Rectal smooth muscle tissue (tissue), 1 donor: ENCODE results near the gene NCBP1.

Experiments
- H3K27ac ChIP-seq: one replicate; pipeline ENCODE4 v1.7.0; 2013; ENCODE audit warnings: low read depth, low read length, inconsistent platforms
- H3K27me3 ChIP-seq: one replicate; pipeline ENCODE4 v1.7.0; 2013; ENCODE audit warnings: low read length; ENCODE audit not compliant: control insufficient read depth, insufficient read depth
- H3K36me3 ChIP-seq: one replicate; pipeline ENCODE4 v1.7.0; 2013; ENCODE audit warnings: low read length; ENCODE audit not compliant: control insufficient read depth, insufficient read depth
- H3K4me1 ChIP-seq: one replicate; pipeline ENCODE4 v1.7.0; 2013; ENCODE audit warnings: low read length; ENCODE audit not compliant: control insufficient read depth, insufficient read depth
- H3K4me3 ChIP-seq: one replicate; pipeline ENCODE4 v1.7.0; 2013; ENCODE audit warnings: low read length
- H3K9ac ChIP-seq: one replicate; pipeline ENCODE4 v1.7.0; 2013; ENCODE audit warnings: low read length

Gene NCBP1

GRCh38 chr9:97660847-97661246 is 27.2 kb downstream of the NCBP1 start:
- Histone ChIP-seq H3K36me3 (peaks cover 34% of the 10 kb centered on the region), H3K4me3 (no peak overlapping the region), H3K9ac (no peak overlapping the region), H3K4me1 (no peaks in the 10 kb centered on the region), H3K27me3 (no peaks in the 10 kb centered on the region), H3K27ac (no peak overlapping the region)

GRCh38 chr9:97665742-97666141 is 32.1 kb downstream of the NCBP1 start:
- H3K4me3 ChIP-seq: no peak overlapping the region
- H3K36me3 ChIP-seq: peaks cover 42% of the 10 kb centered on the region
- no peak overlapping the region for H3K27ac ChIP-seq
- H3K27me3 ChIP-seq: no peaks in the 10 kb centered on the region
- H3K4me1 ChIP-seq: no peaks in the 10 kb centered on the region
- H3K9ac ChIP-seq: no peak overlapping the region

DNA sequence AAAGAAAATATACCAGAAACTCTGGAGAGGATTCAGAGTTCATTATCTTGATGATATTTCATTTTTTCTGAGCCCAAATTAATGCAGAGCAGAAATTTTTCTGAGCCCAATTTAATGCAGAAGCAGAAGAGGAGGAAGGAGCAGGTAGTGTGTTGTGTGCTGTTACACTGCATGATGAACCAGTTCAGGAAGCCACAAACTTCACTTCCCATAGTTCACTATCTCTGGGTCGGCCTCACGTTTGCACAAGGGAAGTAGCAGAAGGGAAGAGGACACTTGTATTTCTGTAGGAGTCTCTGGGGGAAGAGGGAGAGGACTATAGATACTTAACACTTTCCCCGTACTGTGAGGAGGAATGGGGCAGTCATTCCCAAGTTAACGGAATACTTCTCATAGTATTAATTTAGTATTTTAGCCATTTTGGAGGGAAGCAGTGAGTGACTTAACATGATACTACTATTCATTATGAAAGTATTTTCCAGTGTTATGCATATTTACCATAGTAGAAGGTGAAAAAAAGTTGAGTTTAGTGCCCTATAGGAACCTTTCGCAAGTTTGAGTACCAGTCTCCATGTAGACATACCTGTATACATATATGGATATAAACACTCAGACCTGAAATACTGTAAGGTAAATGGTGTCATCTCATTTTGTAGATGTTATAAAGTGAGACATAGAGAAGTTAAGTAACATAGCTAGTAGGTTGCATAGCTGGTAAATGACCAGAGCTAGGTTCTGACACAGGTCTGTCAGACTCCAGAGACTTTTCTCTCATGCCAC is 33.5 kb downstream of the NCBP1 start:
- Histone ChIP-seq H3K27me3 (no peaks in the 10 kb centered on the region), H3K4me3 (no peak overlapping the region), H3K4me1 (no peaks in the 10 kb centered on the region), H3K36me3 (peaks cover 43% of the 10 kb centered on the region), H3K27ac (no peak overlapping the region), H3K9ac (no peak overlapping the region)

- Histone ChIP-seq H3K36me3 (peaks cover 40% of the 10 kb centered on the region), H3K4me3 (no peak overlapping the region), H3K27me3 (no peaks in the 10 kb centered on the region), H3K9ac (no peak overlapping the region), H3K27ac (no peak overlapping the region), H3K4me1 (no peaks in the 10 kb centered on the region)
Measured at GRCh38 chr9:97668485-97668884, 34.9 kb downstream of the NCBP1 start.

- H3K4me1 ChIP-seq: no peaks in the 10 kb centered on the region
- H3K27ac ChIP-seq: no peak overlapping the region
- no peaks in the 10 kb centered on the region for H3K27me3 ChIP-seq
- H3K9ac ChIP-seq: no peak overlapping the region
- H3K4me3 ChIP-seq: no peak overlapping the region
- peaks cover 43% of the 10 kb centered on the region for H3K36me3 ChIP-seq
Measured at GRCh38 chr9:97670586-97670985, 37.0 kb downstream of the NCBP1 start.

DNA sequence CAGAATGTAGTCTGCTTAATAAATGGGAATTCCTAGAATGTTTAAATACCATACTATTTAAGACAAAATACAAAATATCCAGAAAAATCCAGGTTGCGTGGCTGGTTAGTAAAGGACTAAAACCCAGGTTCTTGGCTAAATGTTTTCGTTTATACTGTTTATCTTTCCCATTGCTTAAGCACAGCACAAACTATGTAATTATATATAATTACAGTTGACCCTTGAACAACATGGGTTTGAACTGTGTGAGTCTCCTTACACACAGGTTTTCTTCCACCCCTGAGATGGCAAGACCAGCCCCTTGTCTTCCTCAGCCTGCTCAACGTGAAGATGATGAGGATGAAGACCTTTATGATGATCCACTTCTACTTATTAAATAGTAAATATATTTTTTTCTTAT is 38.8 kb downstream of the NCBP1 start:
- Histone ChIP-seq H3K9ac (no peak overlapping the region), H3K36me3 (peaks cover 35% of the 10 kb centered on the region)

DNA sequence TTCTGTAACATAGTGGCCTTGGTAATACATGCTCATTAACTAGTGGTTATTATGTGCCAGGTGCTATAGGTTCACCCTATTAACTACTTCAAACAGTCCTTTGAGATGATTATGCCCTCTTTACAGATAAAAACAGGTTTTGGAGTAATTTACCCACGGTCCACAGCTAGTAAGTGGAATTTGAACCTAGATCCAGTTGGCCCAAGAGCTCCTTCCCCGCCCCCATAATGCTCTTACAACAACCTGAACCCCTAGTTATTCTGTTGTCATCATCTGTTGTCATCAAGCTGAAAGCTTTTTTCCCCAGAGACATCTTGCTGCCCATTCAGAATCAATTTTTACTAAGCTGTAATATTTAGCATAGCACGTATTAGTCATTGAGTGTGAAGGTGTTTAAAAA is 40.3 kb downstream of the NCBP1 start:
- H3K36me3 ChIP-seq: peaks cover 36% of the 10 kb centered on the region

More for the DNA sequence above, 38.8 kb downstream of the NCBP1 start:
- H3K27me3 ChIP-seq: no peaks in the 10 kb centered on the region
- no peaks in the 10 kb centered on the region for H3K4me1 ChIP-seq
- no peak overlapping the region for H3K27ac ChIP-seq
- H3K4me3 ChIP-seq: no peak overlapping the region

DNA sequence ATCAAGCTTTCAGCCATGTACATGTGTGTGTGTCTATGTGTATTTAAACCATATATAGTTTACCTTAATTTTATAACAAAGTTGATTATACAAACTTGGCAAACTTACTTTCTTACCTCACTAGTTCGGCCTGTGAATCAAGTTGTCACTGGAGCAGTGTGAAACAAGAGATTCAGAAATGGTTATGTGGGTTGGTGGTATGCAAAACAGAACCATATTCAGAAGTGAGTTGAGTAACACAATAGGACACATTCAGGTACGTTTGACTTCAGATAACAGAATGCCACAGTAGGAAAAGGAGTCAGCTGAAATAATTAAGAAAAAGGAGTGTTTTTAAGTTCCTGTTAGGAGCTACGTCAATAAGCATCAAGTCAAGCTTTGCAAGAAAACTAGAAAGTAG is 42.0 kb downstream of the NCBP1 start:
- Histone ChIP-seq H3K4me1 (no peaks in the 10 kb centered on the region), H3K27ac (no peak overlapping the region), H3K27me3 (no peaks in the 10 kb centered on the region), H3K4me3 (no peak overlapping the region), H3K9ac (no peak overlapping the region), H3K36me3 (peaks cover 22% of the 10 kb centered on the region)

More for the DNA sequence above, 40.3 kb downstream of the NCBP1 start:
- Histone ChIP-seq H3K9ac (no peak overlapping the region), H3K27me3 (no peaks in the 10 kb centered on the region), H3K4me1 (no peaks in the 10 kb centered on the region), H3K27ac (no peak overlapping the region), H3K4me3 (no peak overlapping the region)

DNA sequence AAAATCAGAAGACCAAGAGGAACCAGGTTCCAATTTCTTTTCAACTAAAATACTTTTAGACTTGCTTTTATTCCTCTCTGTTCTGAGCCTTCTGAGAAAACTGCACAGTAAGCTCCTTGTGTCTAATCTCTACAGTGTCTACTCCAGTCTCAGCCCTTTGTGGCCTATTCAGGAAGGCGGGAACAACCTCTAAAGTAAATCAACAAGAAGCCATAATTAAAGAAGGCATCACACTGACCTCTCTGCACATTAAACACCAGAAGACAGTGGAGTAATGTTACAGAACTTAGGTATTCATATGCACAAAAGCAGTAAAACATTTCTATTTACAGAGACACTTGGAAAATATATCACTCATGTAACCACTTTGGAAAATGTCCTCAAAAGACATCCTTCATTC is 48.6 kb downstream of the NCBP1 start:
- H3K9ac ChIP-seq: no peak overlapping the region
- H3K27me3 ChIP-seq: no peaks in the 10 kb centered on the region
- H3K27ac ChIP-seq: no peak overlapping the region
- H3K36me3 ChIP-seq: peaks cover 31% of the 10 kb centered on the region
- H3K4me1 ChIP-seq: no peaks in the 10 kb centered on the region
- no peak overlapping the region for H3K4me3 ChIP-seq

GRCh38 chr9:97688654-97689053 is 55.0 kb downstream of the NCBP1 start:
- no peaks in the 10 kb centered on the region for H3K27me3 ChIP-seq
- H3K4me1 ChIP-seq: no peaks in the 10 kb centered on the region
- no peak overlapping the region for H3K4me3 ChIP-seq
- no peak overlapping the region for H3K9ac ChIP-seq
- peaks cover 28% of the 10 kb centered on the region for H3K36me3 ChIP-seq
- no peak overlapping the region for H3K27ac ChIP-seq

DNA sequence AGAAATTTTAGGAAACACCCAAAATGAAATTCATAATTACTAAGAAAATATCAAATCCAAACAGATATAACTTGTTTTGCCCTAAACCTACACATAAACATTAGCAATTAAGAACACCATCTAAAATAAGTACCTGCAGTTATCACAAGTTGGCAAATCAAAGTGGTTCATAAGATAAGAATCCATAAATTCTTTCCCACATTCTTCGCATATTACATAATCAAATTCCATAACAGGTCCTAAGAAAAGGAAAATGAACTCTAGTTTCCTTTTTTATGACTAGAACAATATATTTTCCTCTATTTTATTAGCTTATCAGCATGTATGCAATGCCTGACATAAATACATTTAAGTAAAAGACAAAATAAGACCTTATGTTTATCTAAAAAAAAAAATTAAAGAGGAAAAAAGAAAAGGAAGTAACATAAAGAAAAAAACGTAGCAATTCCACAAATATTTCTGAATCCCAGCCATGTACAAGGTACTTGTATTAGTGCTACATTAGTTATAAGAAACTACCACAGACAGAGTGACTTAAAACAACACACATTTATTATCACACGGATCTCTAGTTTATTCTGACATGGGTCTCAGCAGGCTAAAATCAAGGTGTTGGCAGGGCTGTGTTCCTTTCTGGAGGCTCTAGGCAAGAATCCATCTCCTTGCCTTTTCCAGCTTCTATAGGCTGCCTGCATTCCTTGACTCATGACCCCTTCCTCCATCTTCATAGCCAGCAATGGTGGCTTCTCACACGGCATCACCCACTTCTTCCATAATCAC is 56.0 kb downstream of the NCBP1 start:
- Histone ChIP-seq H3K4me3 (no peak overlapping the region), H3K9ac (no peak overlapping the region), H3K4me1 (no peaks in the 10 kb centered on the region), H3K27ac (no peak overlapping the region), H3K27me3 (no peaks in the 10 kb centered on the region), H3K36me3 (peaks cover 19% of the 10 kb centered on the region)

DNA sequence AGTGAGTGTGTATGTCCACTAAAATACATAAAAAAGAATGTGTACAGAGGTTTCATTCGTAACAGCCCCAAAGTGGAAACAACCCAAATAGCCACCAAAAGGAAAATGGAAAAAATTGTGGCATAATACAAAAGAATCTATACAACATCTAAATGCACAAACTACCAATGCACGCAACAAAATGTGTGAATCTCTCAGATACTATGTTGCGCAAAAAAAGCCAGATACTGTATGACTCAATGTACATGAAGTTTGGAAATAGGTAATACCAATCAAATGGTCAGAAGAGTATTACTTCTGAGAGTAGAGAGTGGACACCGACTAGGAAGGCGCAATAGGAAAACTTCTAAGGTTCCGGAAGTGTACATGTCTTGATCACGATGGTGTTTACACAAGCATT is 61.1 kb downstream of the NCBP1 start:
- Histone ChIP-seq H3K27ac (no peak overlapping the region), H3K9ac (no peak overlapping the region), H3K36me3 (peaks cover 5% of the 10 kb centered on the region), H3K4me3 (no peak overlapping the region), H3K27me3 (no peaks in the 10 kb centered on the region), H3K4me1 (peaks cover 22% of the 10 kb centered on the region)
